ENCODE results near the gene CREB3. TPM values are rescaled to one million over a fixed set of nuclear protein-coding genes. Genes with fewer than 3 reads are reported as not detected.

The CREB3 gene, protein sequence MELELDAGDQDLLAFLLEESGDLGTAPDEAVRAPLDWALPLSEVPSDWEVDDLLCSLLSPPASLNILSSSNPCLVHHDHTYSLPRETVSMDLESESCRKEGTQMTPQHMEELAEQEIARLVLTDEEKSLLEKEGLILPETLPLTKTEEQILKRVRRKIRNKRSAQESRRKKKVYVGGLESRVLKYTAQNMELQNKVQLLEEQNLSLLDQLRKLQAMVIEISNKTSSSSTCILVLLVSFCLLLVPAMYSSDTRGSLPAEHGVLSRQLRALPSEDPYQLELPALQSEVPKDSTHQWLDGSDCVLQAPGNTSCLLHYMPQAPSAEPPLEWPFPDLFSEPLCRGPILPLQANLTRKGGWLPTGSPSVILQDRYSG
- 168 and 170 TPM in 2 replicates for total RNA-seq (2014; rRNA removed; shearing (Covaris generic); ENCODE audit: low replicate concordance)

- DNase-seq: peak; percentile 100
- no peaks in the 10 kb centered on the region for H3K9me3 ChIP-seq
- H3K27me3 ChIP-seq: no peaks in the 10 kb centered on the region
- H3K36me3 ChIP-seq: peaks cover 83% of the 10 kb centered on the region
- peak within 1 kb of the TSS; percentile 72 for H3K4me3 ChIP-seq
These were observed at the start of gene CREB3, which contains the start of gene TLN1 for GRCh38 chr9:35732185-35732799. Gene CREB3, plus strand, starts transcription at chr9:35732666. Its CDS starts 107 bp downstream, at chr9:35732773. Gene TLN1, minus strand, starts transcription at chr9:35732195. Its CDS starts 6,501 bp downstream, at chr9:35725694.

DNA sequence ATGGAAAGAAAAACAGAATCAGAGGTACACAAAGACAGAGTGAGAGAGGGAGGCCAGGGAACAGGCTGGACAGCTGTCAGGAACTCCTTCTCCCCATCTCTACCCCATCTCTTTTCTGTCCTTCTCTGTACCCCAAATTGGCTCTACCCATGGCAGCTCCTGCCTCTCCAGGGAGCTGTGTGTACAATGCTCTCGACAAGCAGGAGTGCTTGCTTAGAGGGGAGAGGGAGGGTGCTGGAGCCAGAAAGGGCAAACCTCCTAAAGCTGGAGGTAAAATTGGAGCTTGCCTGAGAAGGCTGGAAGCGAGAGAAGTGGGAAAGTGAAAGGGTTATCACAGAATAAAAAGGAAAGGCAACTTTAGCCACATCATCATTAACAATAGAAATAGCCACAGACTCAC, 49.1 kb upstream of the CREB3 start:
- H3K36me3 ChIP-seq: peaks cover 72% of the 10 kb centered on the region
- H3K9me3 ChIP-seq: no peaks in the 10 kb centered on the region
- no peak for DNase-seq

GRCh38 chr9:35684921-35685320, 47.5 kb upstream of the CREB3 start:
- Histone ChIP-seq H3K4me3 (no peak overlapping the region), H3K36me3 (peaks cover 85% of the 10 kb centered on the region), H3K27me3 (no peaks in the 10 kb centered on the region), H3K9me3 (no peaks in the 10 kb centered on the region)
- no peak for DNase-seq

More for the DNA sequence above, 49.1 kb upstream of the CREB3 start:
- H3K27me3 ChIP-seq: no peaks in the 10 kb centered on the region
- H3K4me3 ChIP-seq: no peak overlapping the region

- Histone ChIP-seq H3K4me3 (no peak overlapping the region), H3K36me3 (peaks cover 85% of the 10 kb centered on the region), H3K9me3 (no peaks in the 10 kb centered on the region), H3K27me3 (no peaks in the 10 kb centered on the region)
- DNase-seq: no peak
These were observed 47.0 kb upstream of the CREB3 start for GRCh38 chr9:35685506-35685905.

- peak; percentile 45 for DNase-seq
- Histone ChIP-seq H3K27me3 (no peaks in the 10 kb centered on the region), H3K4me3 (peak overlapping the region; percentile 88), H3K36me3 (peaks cover 81% of the 10 kb centered on the region), H3K9me3 (no peaks in the 10 kb centered on the region)
These were observed 46.0 kb upstream of the CREB3 start for GRCh38 chr9:35686222-35687203.

DNA sequence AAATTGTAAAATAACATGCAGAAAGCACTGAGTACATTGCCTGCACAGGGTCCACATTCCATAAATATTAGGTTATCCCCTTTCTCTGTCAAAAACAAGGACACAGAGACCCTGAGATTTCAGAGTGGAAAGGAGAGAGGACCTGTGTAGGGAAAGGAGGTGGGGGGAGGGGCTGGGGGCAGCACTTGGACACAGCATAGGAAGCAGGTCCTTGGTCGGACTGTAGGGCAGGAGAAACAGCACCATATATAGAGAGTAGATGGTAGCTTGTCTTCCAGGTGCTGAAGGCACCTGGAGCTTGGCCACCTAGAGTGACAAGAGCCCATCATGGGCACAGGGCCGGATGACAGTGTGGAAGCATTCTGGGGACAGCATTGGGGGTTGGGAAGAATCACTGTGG, 45.2 kb upstream of the CREB3 start:
- Histone ChIP-seq H3K36me3 (peaks cover 73% of the 10 kb centered on the region), H3K27me3 (no peaks in the 10 kb centered on the region), H3K4me3 (peak overlapping the region; percentile 88), H3K9me3 (no peaks in the 10 kb centered on the region)
- DNase-seq: no peak

GRCh38 chr9:35687972-35688557, 44.4 kb upstream of the CREB3 start:
- H3K36me3 ChIP-seq: peaks cover 66% of the 10 kb centered on the region
- H3K27me3 ChIP-seq: no peaks in the 10 kb centered on the region
- DNase-seq: no peak
- H3K9me3 ChIP-seq: no peaks in the 10 kb centered on the region
- peak overlapping the region; percentile 88 for H3K4me3 ChIP-seq

- peak; percentile 51 for DNase-seq
- Histone ChIP-seq H3K36me3 (peaks cover 58% of the 10 kb centered on the region), H3K9me3 (no peaks in the 10 kb centered on the region), H3K4me3 (peak overlapping the region; percentile 88), H3K27me3 (no peaks in the 10 kb centered on the region)
These were observed 43.6 kb upstream of the CREB3 start for GRCh38 chr9:35688558-35689541.

DNA sequence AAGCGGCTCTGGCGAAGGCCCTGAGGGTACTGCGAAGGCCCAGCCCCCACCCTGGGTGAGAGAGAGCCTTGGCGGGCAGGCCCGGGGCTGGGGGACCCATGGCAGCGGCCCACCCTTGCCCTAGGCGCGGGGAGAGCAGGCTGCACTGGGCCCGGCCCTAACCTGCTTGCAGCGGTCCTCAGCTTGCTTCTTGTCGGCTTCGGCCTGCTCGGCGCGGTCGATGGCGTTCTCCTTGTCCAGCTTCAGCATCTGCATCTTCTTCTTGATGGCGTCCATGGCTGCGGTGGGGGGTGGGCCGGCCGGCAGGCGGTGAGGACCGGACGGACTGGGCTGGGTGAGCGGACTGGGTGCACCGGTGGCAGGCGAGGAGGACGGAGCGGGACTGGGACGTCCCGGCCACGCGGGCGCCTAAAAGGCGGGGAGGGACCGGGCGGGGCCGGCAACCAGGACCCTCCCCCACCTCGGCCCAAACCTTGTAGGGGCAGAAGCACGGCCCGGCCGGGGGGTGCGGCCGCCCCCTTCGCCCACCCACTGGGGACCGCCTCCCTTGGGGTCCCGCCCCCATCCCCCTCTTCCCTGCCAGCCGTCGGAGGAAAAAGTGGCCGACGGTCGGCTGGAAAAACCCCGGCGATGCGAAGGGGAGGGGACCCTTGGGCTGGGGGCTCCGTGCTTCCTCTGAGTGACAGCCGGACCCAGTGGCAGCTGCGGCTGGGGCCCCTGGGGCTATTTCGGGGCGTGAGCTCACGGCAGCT, 42.7 kb upstream of the CREB3 start, which contains the start of gene TPM2:
Gene TPM2, minus strand, starts transcription at position 384 of the 752 bp plus-strand sequence. Its CDS starts 108 bp downstream, at position 276.
- Histone ChIP-seq H3K36me3 (peaks cover 53% of the 10 kb centered on the region), H3K9me3 (no peaks in the 10 kb centered on the region), H3K4me3 (peak within 1 kb of the TSS; percentile 88), H3K27me3 (no peaks in the 10 kb centered on the region)
- peak; percentile 99 for DNase-seq

DNA sequence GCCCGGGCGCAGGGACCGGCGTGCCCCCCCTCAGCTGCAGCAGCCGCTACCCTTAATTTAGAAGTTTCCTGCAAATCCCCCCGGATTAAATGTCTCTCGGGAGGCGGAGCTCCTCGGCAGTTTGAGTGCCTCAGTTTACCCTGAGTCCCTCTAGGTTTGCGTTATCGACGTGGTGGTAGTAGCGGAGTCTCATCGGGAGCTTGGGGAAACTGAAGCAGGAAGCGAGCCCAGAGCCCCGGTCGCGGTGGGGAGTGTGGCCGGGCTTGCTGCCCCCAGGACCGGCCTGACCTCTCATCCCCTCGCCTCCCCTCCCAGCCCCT, 42.2 kb upstream of the CREB3 start:
- Histone ChIP-seq H3K27me3 (no peaks in the 10 kb centered on the region), H3K36me3 (peaks cover 53% of the 10 kb centered on the region), H3K4me3 (peak overlapping the region; percentile 88), H3K9me3 (no peaks in the 10 kb centered on the region)
- DNase-seq: no peak

DNA sequence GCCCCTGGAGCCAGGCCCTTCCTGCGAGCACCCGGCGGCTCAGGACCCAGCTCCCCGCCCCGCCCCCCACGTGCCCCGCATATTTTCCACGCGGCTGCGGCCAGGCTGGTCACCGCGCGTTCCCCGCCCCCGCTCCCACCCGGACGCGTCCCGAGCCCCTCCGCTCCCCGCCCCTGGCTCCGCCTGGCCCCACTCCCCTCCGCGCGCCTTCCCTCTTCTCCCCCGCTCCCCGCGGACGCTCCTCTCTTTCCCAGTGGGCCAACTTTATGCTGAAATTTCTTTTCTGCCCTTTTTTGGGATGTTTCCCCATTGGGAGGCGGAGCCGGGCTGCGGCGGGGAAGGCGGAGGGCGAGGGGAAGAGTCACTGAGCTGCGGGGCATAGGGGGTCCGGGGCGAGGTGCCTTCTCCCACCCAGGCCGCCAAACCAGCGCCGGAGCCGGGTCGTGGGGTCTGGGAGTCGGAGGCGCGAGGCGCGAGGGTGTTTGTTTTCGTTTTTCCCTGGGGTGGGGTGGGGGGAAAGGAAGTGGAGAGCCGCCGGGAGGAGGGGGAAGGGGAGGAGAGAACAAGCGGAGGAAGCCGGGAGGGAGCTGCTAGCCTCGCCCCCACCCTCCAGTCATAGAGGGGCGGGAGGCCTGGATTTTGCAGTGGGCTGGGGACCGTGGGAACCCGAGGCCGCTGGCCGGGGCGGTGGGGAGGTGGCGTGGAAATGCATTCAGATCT, 41.7 kb upstream of the CREB3 start:
- Histone ChIP-seq H3K36me3 (peaks cover 51% of the 10 kb centered on the region), H3K4me3 (peak overlapping the region; percentile 88), H3K27me3 (no peaks in the 10 kb centered on the region), H3K9me3 (no peaks in the 10 kb centered on the region)
- peak; percentile 95 for DNase-seq

- Histone ChIP-seq H3K27me3 (no peaks in the 10 kb centered on the region), H3K9me3 (no peaks in the 10 kb centered on the region), H3K4me3 (peak overlapping the region; percentile 88), H3K36me3 (peaks cover 51% of the 10 kb centered on the region)
- DNase-seq: no peak
These were observed 41.2 kb upstream of the CREB3 start for GRCh38 chr9:35691334-35691650.

GRCh38 chr9:35691757-35692301, 40.6 kb upstream of the CREB3 start:
- H3K36me3 ChIP-seq: peaks cover 51% of the 10 kb centered on the region
- no peaks in the 10 kb centered on the region for H3K9me3 ChIP-seq
- no peak overlapping the region for H3K4me3 ChIP-seq
- DNase-seq: no peak
- no peaks in the 10 kb centered on the region for H3K27me3 ChIP-seq

DNA sequence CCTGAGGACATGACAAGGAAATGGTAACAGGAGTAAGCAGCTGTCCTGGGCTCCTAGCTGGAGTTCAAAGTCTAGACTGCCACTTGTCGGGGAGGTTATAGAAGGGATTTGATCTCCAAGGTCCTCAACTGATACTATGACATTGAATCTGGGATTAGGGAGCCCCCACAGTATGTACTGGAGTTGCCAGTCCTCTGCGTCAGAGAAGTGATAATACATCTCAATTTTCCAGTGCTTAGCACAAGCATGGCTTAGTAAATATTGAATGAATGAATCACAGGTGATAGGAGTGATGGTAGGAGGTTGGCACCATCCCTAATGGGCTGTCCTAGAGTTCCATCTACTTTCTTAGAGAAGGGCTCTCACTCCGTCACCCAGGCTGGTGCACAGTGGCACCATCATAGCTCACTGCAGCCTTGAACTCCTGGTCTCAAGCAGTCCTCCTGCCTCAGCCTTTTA, 36.5 kb upstream of the CREB3 start:
- no peaks in the 10 kb centered on the region for H3K9me3 ChIP-seq
- no peaks in the 10 kb centered on the region for H3K27me3 ChIP-seq
- DNase-seq: no peak
- H3K4me3 ChIP-seq: no peak overlapping the region
- peaks cover 64% of the 10 kb centered on the region for H3K36me3 ChIP-seq

Measured in MG63 (cell line).